H1 (cell line): ENCODE data around the gene MICU1. TPM values are rescaled to one million over a fixed set of nuclear protein-coding genes. Genes with fewer than 3 reads are reported as not detected.
A peak's percentile ranks its signal among the peaks of the same experiment; 100 is the strongest.

Source experiments
- CTCF ChIA-PET: fragments of 300-600 bp; sonication (Branson Sonifier 250); formaldehyde crosslinking; loops from one replicate; lab custom pipeline; 2021; ENCODE audit not compliant: partially characterized antibody; lab: Charles Lee
- POLR2A ChIA-PET: fragments of 300-600 bp; sonication (Branson Sonifier 250); formaldehyde crosslinking; loops from one replicate; lab custom pipeline; 2021; ENCODE audit warnings: inconsistent platforms; ENCODE audit not compliant: partially characterized antibody; lab: Charles Lee
- DNase-seq, 2 experiments: peaks; one replicate each; pipeline versions ENCODE4 v3.0.0 to v3.0.0-alpha.2; 2010 to 2022; ENCODE audit warnings: low spot score in 2 of 2, low read depth in 1 of 2, mixed read lengths in 1 of 2
- FAIRE-seq: peaks from 2 replicates; lab custom pipeline; 2011; peaks lifted over from hg19 to GRCh38; lab: Jason Lieb, UNC
- H2AFZ ChIP-seq: 2 replicates; pipeline ENCODE4 v1.8.1; 2012; ENCODE audit warnings: low read length, inconsistent platforms
- H2AK5ac ChIP-seq: 2 replicates; pipeline ENCODE4 v1.6.1; 2013; ENCODE audit warnings: low read depth, low read length
- H2BK120ac ChIP-seq: replicated peaks from 2 replicates; pipeline ENCODE3; 2013; ENCODE audit warnings: low read depth, low read length, inconsistent platforms
- H2BK12ac ChIP-seq: 2 replicates; pipeline ENCODE4 v1.6.1; 2013; ENCODE audit warnings: low read depth, low read length
- H2BK15ac ChIP-seq: 2 replicates; pipeline ENCODE4 v1.6.1; 2013; ENCODE audit warnings: low read length
- H2BK20ac ChIP-seq: 2 replicates; pipeline ENCODE4 v1.6.1; 2013; ENCODE audit warnings: low read length
- H2BK5ac ChIP-seq: 2 replicates; pipeline ENCODE4 v1.6.1; 2013; ENCODE audit warnings: low read depth, low read length
- H3K14ac ChIP-seq: 2 replicates; pipeline ENCODE4 v1.6.1; 2013; ENCODE audit warnings: inconsistent platforms; ENCODE audit not compliant: insufficient read length
- H3K18ac ChIP-seq: 2 replicates; pipeline ENCODE4 v1.6.1; 2013; ENCODE audit warnings: low read length; ENCODE audit errors: extremely low read depth
- H3K23ac ChIP-seq: 2 replicates; pipeline ENCODE4 v1.6.1; 2013; ENCODE audit warnings: inconsistent platforms; ENCODE audit not compliant: insufficient read length
- H3K23me2 ChIP-seq: 2 replicates; pipeline ENCODE4 v1.6.1; 2013; ENCODE audit warnings: low read depth, low read length
- H3K27ac ChIP-seq: 2 replicates; pipeline ENCODE4 v1.6.1; 2011; ENCODE audit warnings: low read depth, low read length, inconsistent platforms
- H3K27me3 ChIP-seq, 4 experiments: replicated peaks in 1 of 4; 1 replicate in 1 of 4; 2 replicates in 3 of 4; pipeline versions ENCODE4 v1.6.1 to v1.8.1; 2011 to 2013; ENCODE audit warnings: low read length in 3 of 4, mild to moderate bottlenecking in 3 of 4, inconsistent platforms in 2 of 4, mixed read lengths in 2 of 4, moderate library complexity in 1 of 4; ENCODE audit not compliant: control insufficient read depth in 3 of 4, insufficient read depth in 3 of 4; ENCODE audit errors: extremely low read depth in 1 of 4
- H3K36me3 ChIP-seq, 4 experiments: 2 replicates each; pipeline versions ENCODE4 v1.6.1 to v1.8.1; 2011 to 2013; ENCODE audit warnings: mild to moderate bottlenecking in 4 of 4, low read length in 3 of 4, moderate library complexity in 2 of 4, control low read depth in 1 of 4, inconsistent platforms in 1 of 4; ENCODE audit not compliant: insufficient read depth in 4 of 4, control insufficient read depth in 2 of 4
- H3K4ac ChIP-seq: replicated peaks from 2 replicates; pipeline ENCODE3; 2013; ENCODE audit warnings: low read length, low read depth, mixed read lengths, inconsistent platforms; ENCODE audit not compliant: insufficient read length
- H3K4me1 ChIP-seq, 4 experiments: replicated peaks in 1 of 4; 1 replicate in 1 of 4; 2 replicates in 3 of 4; pipeline versions ENCODE4 v1.6.1 to v1.8.1; 2011 to 2013; ENCODE audit warnings: low read length in 3 of 4, inconsistent platforms in 2 of 4, mixed read lengths in 1 of 4; ENCODE audit not compliant: insufficient read depth in 4 of 4, control insufficient read depth in 3 of 4
- H3K4me2 ChIP-seq, 2 experiments: 2 replicates each; pipeline versions ENCODE4 v1.6.1 to v1.8.1; 2011 to 2013; ENCODE audit warnings: low read depth in 2 of 2, low read length in 2 of 2, control low read depth in 1 of 2, inconsistent platforms in 1 of 2, mild to moderate bottlenecking in 1 of 2; ENCODE audit not compliant: insufficient read depth in 1 of 2
- H3K4me3 ChIP-seq, 4 experiments: fragments of 200-600, 300-600 bp in 1 of 4; sonication (generic), shearing (Covaris generic), sonication (Bioruptor Twin) in 1 of 4; 2 replicates each; pipeline versions ENCODE4 v1.5.1 to v1.8.1; 2011 to 2016; ENCODE audit warnings: low read length in 4 of 4, low read depth in 3 of 4, control low read depth in 2 of 4, inconsistent platforms in 2 of 4, mild to moderate bottlenecking in 2 of 4, mixed read lengths in 1 of 4, moderate library complexity in 1 of 4; ENCODE audit not compliant: insufficient read depth in 2 of 4; ENCODE audit errors: extremely low read depth in 1 of 4
- H3K56ac ChIP-seq: replicated peaks from 2 replicates; pipeline ENCODE3; 2013; ENCODE audit warnings: low read depth, mild to moderate bottlenecking, mixed read lengths, low read length, inconsistent platforms; ENCODE audit not compliant: insufficient read length
- H3K79me1 ChIP-seq: 2 replicates; pipeline ENCODE4 v1.6.1; 2013; ENCODE audit warnings: low read depth, low read length, control low read depth
- H3K79me2 ChIP-seq, 2 experiments: 2 replicates each; pipeline versions ENCODE4 v1.6.1 to v1.8.1; 2012 to 2013; ENCODE audit warnings: low read length in 2 of 2, mild to moderate bottlenecking in 2 of 2, inconsistent platforms in 1 of 2; ENCODE audit not compliant: insufficient read depth in 2 of 2, control insufficient read depth in 1 of 2
- H3K9ac ChIP-seq, 4 experiments: replicated peaks in 1 of 4; 1 replicate in 1 of 4; 2 replicates in 3 of 4; pipeline versions ENCODE4 v1.6.1 to v1.8.1; 2011 to 2013; ENCODE audit warnings: low read depth in 3 of 4, low read length in 3 of 4, control low read depth in 2 of 4, mild to moderate bottlenecking in 2 of 4, moderate library complexity in 2 of 4, inconsistent platforms in 1 of 4; ENCODE audit errors: extremely low read depth in 1 of 4
- H3K9me3 ChIP-seq, 2 experiments: 2 replicates each; pipeline versions ENCODE4 v1.6.1 to v1.8.1; 2012 to 2013; ENCODE audit warnings: mild to moderate bottlenecking in 2 of 2, moderate library complexity in 2 of 2, control low read depth in 1 of 2, inconsistent platforms in 1 of 2, low read depth in 1 of 2, low read length in 1 of 2, mixed read lengths in 1 of 2; ENCODE audit not compliant: insufficient read depth in 2 of 2
- H4K20me1 ChIP-seq, 2 experiments: replicated peaks in 1 of 2; 2 replicates each; pipeline versions ENCODE3 to v1.8.1; 2011 to 2013; ENCODE audit warnings: inconsistent platforms in 2 of 2, low read length in 2 of 2, mild to moderate bottlenecking in 1 of 2; ENCODE audit not compliant: insufficient read depth in 2 of 2, control insufficient read depth in 1 of 2
- H4K5ac ChIP-seq: 2 replicates; pipeline ENCODE4 v1.6.1; 2013; ENCODE audit warnings: low read length, low read depth, mixed read lengths, inconsistent platforms; ENCODE audit not compliant: insufficient read length
- H4K8ac ChIP-seq: 2 replicates; pipeline ENCODE4 v1.8.0; 2013; ENCODE audit warnings: mild to moderate bottlenecking, moderate library complexity, low read length, inconsistent platforms; ENCODE audit not compliant: insufficient read depth; ENCODE audit errors: extremely low read depth
- H4K91ac ChIP-seq: replicated peaks from 2 replicates; pipeline ENCODE3; 2013; ENCODE audit warnings: low read length, mixed read lengths, inconsistent platforms; ENCODE audit not compliant: insufficient read length
- NRF1 ChIP-seq: IDR thresholded peaks from 2 replicates; pipeline ENCODE4 v1.6.1; 2011; ENCODE audit warnings: mild to moderate bottlenecking, low read depth, low read length, improper control_type of control experiment
- RAD21 ChIP-seq, 2 experiments: IDR thresholded peaks in 1 of 2; conservative IDR thresholded peaks in 1 of 2; 2 replicates each; pipeline ENCODE4 v1.6.1; 2011; ENCODE audit warnings: low read depth in 2 of 2, low read length in 2 of 2, improper control_type of control experiment in 1 of 2, inconsistent platforms in 1 of 2, mild to moderate bottlenecking in 1 of 2, moderate library complexity in 1 of 2
- SRF ChIP-seq: IDR thresholded peaks from 2 replicates; pipeline ENCODE4 v1.6.1; 2011; ENCODE audit warnings: mild to moderate bottlenecking, low read depth, low read length, moderate library complexity
- YY1 ChIP-seq: IDR thresholded peaks from 2 replicates; pipeline ENCODE4 v1.6.1; 2011; ENCODE audit warnings: low read depth, mild to moderate bottlenecking, low read length
- WGBS, 2 experiments: shearing (Covaris generic) in 1 of 2; methylation state at CpG; one replicate each; pipeline versions ENCODE4 v1.1.6 to v1.1.7; 2013 to 2015; ENCODE audit warnings: low lambda C conversion rate in 2 of 2, mixed read lengths in 2 of 2, inconsistent platforms in 1 of 2, low coverage in 1 of 2, missing lambda C conversion rate in 1 of 2; ENCODE audit not compliant: insufficient replicate concordance in 2 of 2, insufficient coverage in 1 of 2, insufficient read length in 1 of 2; ENCODE audit errors: extremely low coverage in 1 of 2, missing lambda C conversion rate in 1 of 2; 5-methylcytosine and 5-hydroxymethylcytosine counted together
- polyA plus RNA-seq, 7 experiments: library from polyadenylated mRNA; depleted of rRNA in 3 of 7; stranded (reverse) in 5 of 7; unstranded in 2 of 7; fragments of >200 nt in 5 of 7; fragments of 200-250 nt in 2 of 7; gene quantifications; 1 replicate in 5 of 7; 2 replicates in 1 of 7; 4 replicates in 1 of 7; pipeline versions ENCODE4 v1.2.1 to v1.2.3, GENCODE V29; 2011 to 2013; ENCODE audit warnings: missing spikeins in 2 of 7, mixed read lengths in 2 of 7
- total RNA-seq: library from RNA; stranded (reverse); fragmentation: NEBNext Ultra II Directional; extraction: Animal tissue kit (Norgen Biotek cat#: 25700); gene quantifications from 2 replicates; pipeline ENCODE4 v1.2.1, GENCODE V29; 2021
- TF ChIP-seq, protein P1 (sequence below), 3 experiments: IDR thresholded peaks; 1 replicate in 2 of 3; 2 replicates in 1 of 3; pipeline versions ENCODE4 v1.5.1 to v1.6.1; 2011; ENCODE audit warnings: low read length in 3 of 3, mild to moderate bottlenecking in 3 of 3, inconsistent platforms in 2 of 3, low read depth in 1 of 3, moderate library complexity in 1 of 3; ENCODE audit not compliant: insufficient read depth in 1 of 3; ENCODE audit errors: control extremely low read depth in 1 of 3

The MICU1 gene
- total and polyA plus RNA-seq, 2 of the 8 experiments (the other 6 are each of a cell fraction or from before 2014, with no cell fraction given) = 18.0 to 36.7 TPM

DNA sequence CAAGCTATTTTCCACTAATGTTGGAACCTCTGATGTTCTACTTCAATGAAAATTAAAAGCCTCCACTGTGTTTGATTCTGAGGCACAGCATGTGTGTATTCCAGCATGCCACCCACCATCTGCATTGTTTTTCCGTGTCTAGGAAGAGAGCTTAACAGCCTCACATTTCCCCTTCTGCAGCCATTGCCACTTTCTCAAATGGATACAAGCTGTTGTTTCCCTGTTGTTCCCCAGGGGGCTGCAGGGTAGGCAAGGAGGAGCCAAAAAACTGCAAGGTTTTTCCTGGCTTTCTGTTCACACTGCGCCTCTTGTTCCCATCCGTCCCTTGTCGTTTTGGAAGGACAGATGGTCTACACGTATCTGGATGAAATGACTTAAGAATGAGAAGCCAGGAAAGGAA is 198.9 kb downstream of the MICU1 start:
- Histone ChIP-seq H3K23ac (no peak overlapping the region), H2BK120ac (no peak overlapping the region), H3K27ac (no peak overlapping the region), H3K4me3 (no peak overlapping the region), H3K56ac (no peak overlapping the region), H2BK15ac (no peak overlapping the region), H3K79me2 (no peaks in the 10 kb centered on the region), H2AK5ac (no peak overlapping the region), H3K4me1 (peaks cover 0 to 3% (median 2%) of the 10 kb centered on the region in 4 experiments; a peak in 2 of 7 replicates), H2BK5ac (no peak overlapping the region), H3K4me2 (peak overlapping the region in 1 of 2 experiments; percentile 10; a peak in 1 of 4 replicates), H3K14ac (no peak overlapping the region), H3K23me2 (no peaks in the 10 kb centered on the region), H2BK12ac (no peak overlapping the region), H4K20me1 (no peaks in the 10 kb centered on the region), H3K36me3 (peaks cover 0 to 12% (median 6%) of the 10 kb centered on the region in 4 experiments; a peak in 4 of 8 replicates), H3K4ac (no peak overlapping the region), H3K9ac (no peak overlapping the region; a peak in 1 of 7 replicates), H4K8ac (no peak overlapping the region), H3K9me3 (peaks cover 11 to 15% of the 10 kb centered on the region in 2 experiments; a peak in 2 of 4 replicates), H3K27me3 (no peaks in the 10 kb centered on the region), H3K79me1 (no peaks in the 10 kb centered on the region), H2BK20ac (no peak overlapping the region), H3K18ac (no peak overlapping the region), H4K5ac (no peak overlapping the region), H2AFZ (no peak overlapping the region), H4K91ac (no peak overlapping the region)
- FAIRE-seq = peak; percentile 75
- POLR2A ChIA-PET = interaction anchor here (1.5 kb wide), 1 partner anchor 10 kb away, joined by 3 read pairs; no protein-coding TSS in a partner anchor
- WGBS, 2 experiments = 59% methylated on average over 5 of the region's 5 CpGs; no CpG with 5 or more reads in 1 of the 2 experiments
- CTCF ChIA-PET = interaction anchor here (0.6 to 2.6 kb wide), 14 partner anchors 9 to 413 kb away, joined by 3 to 13 read pairs (median 4); no protein-coding TSS in a partner anchor
- DNase-seq = no peak
- TF ChIP-seq YY1 (0 out of 2 replicates have a peak, but pooled peaks have one; percentile 73), NRF1 (no peak), RAD21 (IDR thresholded peaks at IDR 0.05 in 1 of 2, conservative IDR thresholded peaks at IDR 0.05 in 1 of 2; ENCODE audit: low read depth in 2 of 2, low read length in 2 of 2) (peak; percentile 33 to 41; a peak in 2 of 4 replicates), SRF (no peak)
- TF ChIP-seq, protein P1, sequence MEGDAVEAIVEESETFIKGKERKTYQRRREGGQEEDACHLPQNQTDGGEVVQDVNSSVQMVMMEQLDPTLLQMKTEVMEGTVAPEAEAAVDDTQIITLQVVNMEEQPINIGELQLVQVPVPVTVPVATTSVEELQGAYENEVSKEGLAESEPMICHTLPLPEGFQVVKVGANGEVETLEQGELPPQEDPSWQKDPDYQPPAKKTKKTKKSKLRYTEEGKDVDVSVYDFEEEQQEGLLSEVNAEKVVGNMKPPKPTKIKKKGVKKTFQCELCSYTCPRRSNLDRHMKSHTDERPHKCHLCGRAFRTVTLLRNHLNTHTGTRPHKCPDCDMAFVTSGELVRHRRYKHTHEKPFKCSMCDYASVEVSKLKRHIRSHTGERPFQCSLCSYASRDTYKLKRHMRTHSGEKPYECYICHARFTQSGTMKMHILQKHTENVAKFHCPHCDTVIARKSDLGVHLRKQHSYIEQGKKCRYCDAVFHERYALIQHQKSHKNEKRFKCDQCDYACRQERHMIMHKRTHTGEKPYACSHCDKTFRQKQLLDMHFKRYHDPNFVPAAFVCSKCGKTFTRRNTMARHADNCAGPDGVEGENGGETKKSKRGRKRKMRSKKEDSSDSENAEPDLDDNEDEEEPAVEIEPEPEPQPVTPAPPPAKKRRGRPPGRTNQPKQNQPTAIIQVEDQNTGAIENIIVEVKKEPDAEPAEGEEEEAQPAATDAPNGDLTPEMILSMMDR (IDR thresholded peaks at IDR 0.05; ENCODE audit: control extremely low read depth in 1 of 3, insufficient read depth in 1 of 3, low read depth in 1 of 3, low read length in 3 of 3) = peak; percentile 6 to 38 (median 28); a peak in 3 of 4 replicates
